Measurements from ENCODE around the gene NAT8L.

- no peak for TF ChIP-seq CTCF (IDR thresholded peaks at IDR 0.05; ENCODE audit: insufficient read depth, low read depth, low read length)
- no peak for TF ChIP-seq EZH2 (IDR thresholded peaks at IDR 0.05; ENCODE audit: insufficient read depth, low read length)
Measured at GRCh38 chr4:2074588-2074987, 15.5 kb downstream of the NAT8L start.

Measured in astrocyte (in vitro differentiated cells and primary cell).